Lower lobe of right lung (tissue), 2 donors: Measurements from ENCODE around the gene ZDHHC17. TPM values are rescaled to one million over a fixed set of nuclear protein-coding genes. Genes with fewer than 3 reads are reported as not detected.

Experiments used
- ATAC-seq, 2 donors: fragments of 200-7000 bp; cut with Tn5 transposase; one replicate each; pipeline ENCODE4 v1.9.1; 2020 to 2022; ENCODE audit warnings: mild to moderate bottlenecking in 2 of 2, moderate library complexity in 2 of 2
- DNase-seq: peaks from one replicate; pipeline ENCODE4 v3.0.0-alpha.2; 2020
- H3K27ac ChIP-seq: fragments of 200-600 bp; one replicate; pipeline ENCODE4 v1.8.0; 2022
- H3K27me3 ChIP-seq: fragments of 200-600 bp; one replicate; pipeline ENCODE4 v1.8.0; 2022; ENCODE audit warnings: low read depth
- H3K36me3 ChIP-seq: fragments of 200-600 bp; one replicate; pipeline ENCODE4 v1.8.0; 2022; ENCODE audit warnings: mild to moderate bottlenecking
- H3K4me1 ChIP-seq: fragments of 200-600 bp; one replicate; pipeline ENCODE4 v1.8.0; 2022
- H3K4me3 ChIP-seq: fragments of 200-600 bp; one replicate; pipeline ENCODE4 v1.8.0; 2022; ENCODE audit warnings: mild to moderate bottlenecking
- H3K9me3 ChIP-seq: fragments of 200-600 bp; one replicate; pipeline ENCODE4 v1.8.0; 2022
- CTCF ChIP-seq: fragments of 200-600 bp; IDR thresholded peaks from one replicate; pipeline ENCODE4 v1.8.0; 2022; ENCODE audit warnings: antibody characterized with exemption, mild to moderate bottlenecking
- intact Hi-C: fragments of 100-400 bp; cut with DNase I; formaldehyde crosslinking; loops from one replicate; pipeline ENCODE4 v1.11.0; 2022
- total RNA-seq: library from RNA; stranded (reverse); fragmentation: NEBNext Ultra II Directional; extraction: Animal tissue kit (Norgen Biotek cat#: 25700); gene quantifications from one replicate; pipeline ENCODE4 v1.2.1, GENCODE V29; 2021
- donor health status: DM: no; HTN: yes; CAD: no; lungs with severe emphysema.

Gene ZDHHC17
- total RNA-seq, 1 donor from 2014 or later: 27.9 TPM

- H3K4me1 ChIP-seq: no peaks in the 10 kb centered on the region
- no peak for TF ChIP-seq CTCF
- no peaks in the 10 kb centered on the region for H3K36me3 ChIP-seq
- H3K4me3 ChIP-seq: no peak overlapping the region
- ATAC-seq (peak in 1 of 2 donors; percentile 17), DNase-seq (no peak)
- no peak overlapping the region for H3K27ac ChIP-seq
- no peaks in the 10 kb centered on the region for H3K27me3 ChIP-seq
- intact Hi-C loops: no loop called here
- H3K9me3 ChIP-seq: no peaks in the 10 kb centered on the region
These were observed 131.9 kb downstream of the ZDHHC17 start for GRCh38 chr12:76895796-76896195.

DNA sequence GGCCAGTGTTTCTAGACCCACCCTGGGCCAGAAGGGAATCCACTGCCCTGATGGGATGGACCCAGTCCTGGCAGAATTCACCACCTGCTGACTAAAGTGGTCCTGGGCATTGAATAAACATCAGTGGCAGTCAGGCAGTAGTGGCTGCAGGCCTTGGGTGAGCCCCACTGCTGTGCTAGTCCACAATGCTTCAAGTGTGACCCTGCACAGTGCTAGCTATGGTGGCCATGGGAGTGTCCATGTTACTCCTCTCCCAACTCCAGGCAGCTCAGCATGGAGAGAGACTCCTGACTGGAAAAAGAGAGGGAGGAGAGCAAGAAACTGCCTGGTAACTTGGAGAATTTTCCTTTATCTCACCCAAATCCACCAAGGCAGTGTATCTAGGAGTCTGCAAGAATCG lies 132.4 kb downstream of the ZDHHC17 start:
- DNase-seq (no peak), ATAC-seq (peak in 1 of 2 donors; percentile 35)
- Histone ChIP-seq H3K27me3 (no peaks in the 10 kb centered on the region), H3K27ac (no peak overlapping the region), H3K9me3 (no peaks in the 10 kb centered on the region), H3K36me3 (no peaks in the 10 kb centered on the region), H3K4me1 (no peaks in the 10 kb centered on the region), H3K4me3 (no peak overlapping the region)
- TF ChIP-seq CTCF: no peak
- intact Hi-C loops: no loop called here

DNA sequence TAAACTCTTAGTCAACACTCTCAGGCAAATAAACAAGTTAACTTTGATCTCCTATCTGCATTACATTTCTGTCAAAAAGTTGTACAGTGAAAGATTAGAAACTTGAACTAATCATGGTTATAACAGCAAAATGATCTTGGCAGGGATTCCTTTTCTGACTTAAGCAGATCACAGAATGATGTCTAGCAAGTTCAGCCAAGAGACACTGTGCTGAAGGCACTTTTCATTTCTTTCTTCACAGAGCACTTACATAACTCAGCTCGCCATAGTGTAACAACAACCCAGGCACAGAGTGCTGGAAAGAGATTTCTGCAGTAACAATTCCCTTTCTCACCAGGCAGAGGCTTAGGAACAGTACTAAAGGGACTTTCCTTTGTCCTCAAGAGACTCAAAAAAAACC lies 134.5 kb downstream of the ZDHHC17 start:
- no peaks in the 10 kb centered on the region for H3K27me3 ChIP-seq
- H3K27ac ChIP-seq: no peak overlapping the region
- no peaks in the 10 kb centered on the region for H3K9me3 ChIP-seq
- H3K4me1 ChIP-seq: no peaks in the 10 kb centered on the region
- H3K4me3 ChIP-seq: no peak overlapping the region
- DNase-seq: no peak
- ATAC-seq: peak in 1 of 2 donors; percentile 46
- intact Hi-C loops: no loop called here
- no peak for TF ChIP-seq CTCF
- H3K36me3 ChIP-seq: no peaks in the 10 kb centered on the region

GRCh38 chr12:76899522-76899921 lies 135.6 kb downstream of the ZDHHC17 start:
- DNase-seq (no peak), ATAC-seq (no peak)
- intact Hi-C loops: no loop called here

GRCh38 chr12:76901628-76902380 lies 137.9 kb downstream of the ZDHHC17 start:
- DNase-seq (no peak), ATAC-seq (no peak)
- no peak overlapping the region for H3K27ac ChIP-seq
- no peaks in the 10 kb centered on the region for H3K36me3 ChIP-seq
- intact Hi-C loops: no loop called here
- TF ChIP-seq CTCF: no peak
- H3K4me1 ChIP-seq: no peaks in the 10 kb centered on the region
- H3K27me3 ChIP-seq: no peaks in the 10 kb centered on the region
- H3K9me3 ChIP-seq: no peaks in the 10 kb centered on the region
- no peak overlapping the region for H3K4me3 ChIP-seq

More at GRCh38 chr12:76899522-76899921, 135.6 kb downstream of the ZDHHC17 start:
- no peak overlapping the region for H3K27ac ChIP-seq
- H3K36me3 ChIP-seq: no peaks in the 10 kb centered on the region
- no peaks in the 10 kb centered on the region for H3K27me3 ChIP-seq
- no peak overlapping the region for H3K4me3 ChIP-seq
- no peak for TF ChIP-seq CTCF
- no peaks in the 10 kb centered on the region for H3K9me3 ChIP-seq
- no peaks in the 10 kb centered on the region for H3K4me1 ChIP-seq

Other genes starting within 250 kb of the ZDHHC17 start
- gene OSBPL8, start 204.3 kb upstream of the ZDHHC17 start, total RNA-seq: 82.7 TPM
- 23.3 TPM for gene CSRP2, start 114.9 kb downstream of the ZDHHC17 start, total RNA-seq